Transverse colon (tissue), 4 donors: Measurements from ENCODE around the gene SLC5A2. TPM values are rescaled to one million over a fixed set of nuclear protein-coding genes. Genes with fewer than 3 reads are reported as not detected.
"Not testable (repeated sequence)": the region's sequence is repeated elsewhere in the genome, so short reads cannot be mapped to it uniquely, and the experiment has no call there.

Source experiments
- DNase-seq: peaks from one replicate; pipeline ENCODE4 v3.0.0-alpha.2; 2019
- H3K27ac ChIP-seq, 4 donors: fragments of 200-600 bp; sonication (generic); 2 replicates each; pipeline ENCODE4 v1.5.1; 2016 to 2018; ENCODE audit warnings: inconsistent platforms in 4 of 4
- H3K27me3 ChIP-seq: fragments of 200-600 bp; sonication (generic); 2 replicates; pipeline ENCODE4 v1.5.1; 2017; ENCODE audit warnings: inconsistent platforms
- H3K36me3 ChIP-seq, 4 donors: fragments of 200-600 bp; sonication (generic); 2 replicates each; pipeline ENCODE4 v1.5.1; 2017 to 2019; ENCODE audit warnings: inconsistent platforms in 4 of 4
- H3K4me1 ChIP-seq, 4 donors: fragments of 200-600 bp; sonication (generic); 2 replicates each; pipeline ENCODE4 v1.5.1; 2017 to 2020; ENCODE audit warnings: inconsistent platforms in 4 of 4
- H3K4me3 ChIP-seq, 4 donors: fragments of 200-600 bp; sonication (generic); 1 replicate in 1 of 4; 2 replicates in 3 of 4; pipeline versions ENCODE4 v1.5.1 to v1.6.1; 2017 to 2019; ENCODE audit warnings: inconsistent platforms in 4 of 4
- H3K9me3 ChIP-seq, 2 donors: fragments of 200-600 bp; sonication (generic); 2 replicates each; pipeline ENCODE4 v1.5.1; 2017 to 2019; ENCODE audit warnings: inconsistent platforms in 2 of 2
- EP300 ChIP-seq: sonication (generic); formaldehyde crosslinking; IDR thresholded peaks from one replicate; pipeline ENCODE4 v1.6.1; 2017; ENCODE audit warnings: antibody characterized with exemption, low read depth
- POLR2A ChIP-seq: fragments of 450-650 bp; IDR thresholded peaks from one replicate; pipeline ENCODE4 v1.6.1; 2016; ENCODE audit warnings: antibody characterized with exemption, mild to moderate bottlenecking, moderate library complexity
- POLR2AphosphoS5 ChIP-seq, 3 donors: sonication (generic); formaldehyde crosslinking; IDR thresholded peaks; one replicate each; pipeline ENCODE4 v1.6.1; 2016; ENCODE audit warnings: antibody characterized with exemption in 3 of 3
- WGBS, 2 donors: methylation state at CpG; one replicate each; pipeline ENCODE4 v1.1.5; 2018; ENCODE audit warnings: low coverage in 1 of 2; 5-methylcytosine and 5-hydroxymethylcytosine counted together
- in situ Hi-C, 4 donors: fragments of 200-750 bp; cut with MboI; loops; one replicate each; pipeline versions ENCODE4 v1.15.0 to v1.15.1; 2017; ENCODE audit warnings: low sequenced_read_pairs in 3 of 4, low pct_ligation_motif_present in 1 of 4, low pct_unique_long_range_greater_than_20kb in 1 of 4
- intact Hi-C: fragments of 100-400 bp; cut with DNase I; formaldehyde crosslinking; loops from one replicate; pipeline ENCODE4 v1.15.1; 2023; ENCODE audit warnings: low total_unique reads
- total RNA-seq, 4 donors: library from RNA; depleted of rRNA; stranded (reverse); fragments of >200 nt; gene quantifications; one replicate each; pipeline ENCODE4 v1.1.0, GENCODE V29; 2016
- TF ChIP-seq, protein P1 (sequence below), 5 experiments: fragments of 200-600 bp in 3 of 5; fragments of 450-650 bp in 2 of 5; sonication (generic) in 3 of 5; IDR thresholded peaks; 1 replicate in 2 of 5; 2 replicates in 3 of 5; pipeline ENCODE4 v1.5.1; 2016 to 2017; ENCODE audit warnings: antibody characterized with exemption in 5 of 5, inconsistent platforms in 3 of 5, mild to moderate bottlenecking in 2 of 5, moderate library complexity in 1 of 5

The SLC5A2 gene
- total RNA-seq, 4 donors from 2014 or later = not detected

DNA sequence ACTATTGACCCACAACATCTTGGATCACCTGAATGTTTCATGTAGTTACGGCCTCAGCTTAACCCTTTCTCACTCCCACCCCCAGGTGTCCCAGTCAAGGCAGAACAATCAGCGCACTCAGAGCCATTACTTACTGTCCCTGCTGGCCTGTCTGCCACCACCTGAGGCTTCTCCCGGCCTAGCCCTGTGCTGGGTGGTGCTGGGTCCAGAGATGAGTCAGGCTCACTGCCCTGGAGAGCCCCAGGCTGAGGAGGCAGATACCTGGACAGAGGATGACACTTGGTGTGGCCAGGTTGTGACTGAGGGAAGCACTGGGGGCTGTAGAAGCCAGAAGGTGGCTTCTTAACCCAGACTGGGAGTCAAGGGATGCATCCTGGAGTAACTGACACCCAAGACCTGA lies 4.0 kb upstream of the SLC5A2 start:
- peak overlapping the region in 1 of 4 donors; percentile 17 for H3K27ac ChIP-seq
- WGBS, 2 donors = 88% methylated on average over 3 of the region's 3 CpGs; no CpG with 5 or more reads in 1 of the 2 donors
- no peaks in the 10 kb centered on the region for H3K27me3 ChIP-seq
- no peak overlapping the region for H3K4me3 ChIP-seq
- H3K4me1 ChIP-seq = peaks cover 0 to 46% (median 31%) of the 10 kb centered on the region in 4 donors
- TF ChIP-seq, protein P1, sequence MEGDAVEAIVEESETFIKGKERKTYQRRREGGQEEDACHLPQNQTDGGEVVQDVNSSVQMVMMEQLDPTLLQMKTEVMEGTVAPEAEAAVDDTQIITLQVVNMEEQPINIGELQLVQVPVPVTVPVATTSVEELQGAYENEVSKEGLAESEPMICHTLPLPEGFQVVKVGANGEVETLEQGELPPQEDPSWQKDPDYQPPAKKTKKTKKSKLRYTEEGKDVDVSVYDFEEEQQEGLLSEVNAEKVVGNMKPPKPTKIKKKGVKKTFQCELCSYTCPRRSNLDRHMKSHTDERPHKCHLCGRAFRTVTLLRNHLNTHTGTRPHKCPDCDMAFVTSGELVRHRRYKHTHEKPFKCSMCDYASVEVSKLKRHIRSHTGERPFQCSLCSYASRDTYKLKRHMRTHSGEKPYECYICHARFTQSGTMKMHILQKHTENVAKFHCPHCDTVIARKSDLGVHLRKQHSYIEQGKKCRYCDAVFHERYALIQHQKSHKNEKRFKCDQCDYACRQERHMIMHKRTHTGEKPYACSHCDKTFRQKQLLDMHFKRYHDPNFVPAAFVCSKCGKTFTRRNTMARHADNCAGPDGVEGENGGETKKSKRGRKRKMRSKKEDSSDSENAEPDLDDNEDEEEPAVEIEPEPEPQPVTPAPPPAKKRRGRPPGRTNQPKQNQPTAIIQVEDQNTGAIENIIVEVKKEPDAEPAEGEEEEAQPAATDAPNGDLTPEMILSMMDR (IDR thresholded peaks at IDR 0.05) = no peak
- TF ChIP-seq POLR2AphosphoS5 (IDR thresholded peaks at IDR 0.05) = no peak
- no peaks in the 10 kb centered on the region for H3K9me3 ChIP-seq
- in situ Hi-C loops (loop anchor here in 1 of 4 donors (25.0 kb wide), 1 partner anchor 92 kb away; the partner anchor contains the start of gene ITGAD), intact Hi-C loops (no loop called here)
- no peak for DNase-seq
- no peaks in the 10 kb centered on the region for H3K36me3 ChIP-seq

DNA sequence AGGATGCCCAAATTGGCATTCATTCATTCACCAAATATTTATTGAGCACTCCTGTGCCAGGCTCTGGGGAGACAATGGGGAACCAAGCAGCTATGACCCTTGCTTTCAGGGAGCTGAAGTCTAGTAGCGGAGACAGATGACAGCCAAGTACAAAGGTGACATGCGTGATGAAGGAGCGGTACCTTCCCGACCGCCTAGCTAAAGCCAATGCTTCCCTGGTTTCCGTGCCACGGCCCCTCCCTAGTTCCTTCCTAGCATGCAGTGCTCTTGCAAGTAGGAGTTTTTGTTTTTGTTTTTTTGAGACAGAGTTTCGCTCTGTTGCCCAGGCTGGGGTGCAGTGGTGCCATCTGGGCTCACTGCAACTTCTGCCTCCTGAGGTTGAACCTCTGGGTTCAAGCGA lies 3.2 kb upstream of the SLC5A2 start:
- Histone ChIP-seq H3K27ac (no peak overlapping the region), H3K27me3 (no peaks in the 10 kb centered on the region), H3K9me3 (no peaks in the 10 kb centered on the region), H3K36me3 (no peaks in the 10 kb centered on the region), H3K4me3 (no peak overlapping the region), H3K4me1 (peaks cover 0 to 48% (median 29%) of the 10 kb centered on the region in 4 donors)
- in situ Hi-C loops (loop anchor here in 1 of 4 donors (25.0 kb wide), 1 partner anchor 92 kb away; the partner anchor contains the start of gene ITGAD), intact Hi-C loops (no loop called here)
- no peak for DNase-seq
- 75 to 83% methylated on average over 5 to 9 of the region's 9 CpGs for WGBS, 2 donors
- TF ChIP-seq POLR2AphosphoS5 (IDR thresholded peaks at IDR 0.05) (no peak), POLR2A (no peak)

DNA sequence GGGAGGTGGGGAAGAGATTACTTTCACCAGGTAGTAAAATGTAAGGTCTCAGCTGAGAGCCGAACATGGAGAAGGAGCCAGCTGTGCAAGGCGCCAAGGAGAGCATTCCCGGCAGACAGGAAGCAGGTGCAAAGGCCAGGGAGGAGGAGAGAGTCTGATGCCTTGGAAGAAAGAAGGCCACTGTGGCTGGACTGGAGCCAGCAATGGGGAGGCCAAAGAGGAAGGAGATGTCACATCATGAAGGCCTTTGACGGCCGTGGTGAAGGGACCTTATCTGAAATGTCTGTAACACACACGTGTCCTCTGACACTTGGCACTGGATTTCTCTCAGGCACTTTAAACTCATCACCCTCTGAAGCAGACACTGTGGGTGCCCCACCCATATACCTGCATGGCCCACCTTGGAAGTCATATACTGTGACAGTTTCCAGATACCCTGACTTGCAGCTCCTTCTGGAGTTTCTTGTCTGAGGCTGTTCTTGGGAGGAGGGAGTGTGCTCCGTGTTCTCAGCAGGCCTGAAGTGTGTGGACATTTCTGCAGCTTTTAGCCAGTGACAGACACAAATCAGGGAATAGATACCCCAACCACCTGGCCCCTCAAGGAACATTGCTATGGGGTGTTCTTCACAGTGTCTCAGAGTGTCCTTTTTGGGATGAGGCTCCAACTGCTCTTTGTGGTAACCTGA lies 1.9 kb upstream of the SLC5A2 start:
- no peaks in the 10 kb centered on the region for H3K9me3 ChIP-seq
- H3K36me3 ChIP-seq = no peaks in the 10 kb centered on the region
- TF ChIP-seq EP300 (no peak), POLR2AphosphoS5 (IDR thresholded peaks at IDR 0.05) (peak in 1 of 3 donors; percentile 26)
- H3K27me3 ChIP-seq = no peaks in the 10 kb centered on the region
- 27 to 50% methylated on average over 1 to 7 of the region's 7 CpGs for WGBS, 2 donors
- no peak overlapping the region for H3K4me3 ChIP-seq
- H3K4me1 ChIP-seq = peaks cover 0 to 45% (median 23%) of the 10 kb centered on the region in 4 donors
- peak overlapping the region in 1 of 4 donors; percentile 30 for H3K27ac ChIP-seq
- intact Hi-C loops = no loop called here
- in situ Hi-C loops = loop anchor here in 1 of 4 donors (25.0 kb wide), 1 partner anchor 94 kb away; the partner anchor contains the start of gene ITGAD
- DNase-seq = peak; percentile 59

DNA sequence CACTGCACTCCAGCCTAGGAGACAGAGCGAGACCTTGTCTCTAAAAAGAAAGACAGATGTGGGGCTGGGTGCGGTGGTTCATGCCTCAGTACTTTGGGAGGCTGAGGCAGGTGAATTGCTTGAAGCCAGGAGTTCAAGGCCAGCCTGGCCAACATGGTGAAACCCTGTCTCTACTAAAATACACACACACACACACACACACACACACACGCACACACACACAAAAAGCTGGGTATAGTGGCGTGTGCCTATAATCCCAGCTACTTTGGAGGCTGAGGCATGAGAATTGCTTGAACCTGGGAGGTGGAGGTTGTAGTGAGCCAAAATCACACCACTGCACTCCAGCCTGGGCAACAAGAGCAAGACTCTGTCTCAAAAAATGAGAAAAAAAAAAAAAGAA lies 1.1 kb downstream of the SLC5A2 start:
- DNase-seq, H3K4me3 ChIP-seq, intact Hi-C loops, H3K27ac ChIP-seq, H3K36me3 ChIP-seq, H3K27me3 ChIP-seq, H3K9me3 ChIP-seq: not testable (repeated sequence)
- WGBS, 2 donors = 87 to 100% methylated on average over 1 to 4 of the region's 4 CpGs
- in situ Hi-C loops = loop anchor here in 1 of 4 donors (25.0 kb wide), 1 partner anchor 97 kb away; the partner anchor contains the start of gene ITGAD
- peaks cover 4 to 44% (median 26%) of the 10 kb centered on the region in 4 donors for H3K4me1 ChIP-seq

DNA sequence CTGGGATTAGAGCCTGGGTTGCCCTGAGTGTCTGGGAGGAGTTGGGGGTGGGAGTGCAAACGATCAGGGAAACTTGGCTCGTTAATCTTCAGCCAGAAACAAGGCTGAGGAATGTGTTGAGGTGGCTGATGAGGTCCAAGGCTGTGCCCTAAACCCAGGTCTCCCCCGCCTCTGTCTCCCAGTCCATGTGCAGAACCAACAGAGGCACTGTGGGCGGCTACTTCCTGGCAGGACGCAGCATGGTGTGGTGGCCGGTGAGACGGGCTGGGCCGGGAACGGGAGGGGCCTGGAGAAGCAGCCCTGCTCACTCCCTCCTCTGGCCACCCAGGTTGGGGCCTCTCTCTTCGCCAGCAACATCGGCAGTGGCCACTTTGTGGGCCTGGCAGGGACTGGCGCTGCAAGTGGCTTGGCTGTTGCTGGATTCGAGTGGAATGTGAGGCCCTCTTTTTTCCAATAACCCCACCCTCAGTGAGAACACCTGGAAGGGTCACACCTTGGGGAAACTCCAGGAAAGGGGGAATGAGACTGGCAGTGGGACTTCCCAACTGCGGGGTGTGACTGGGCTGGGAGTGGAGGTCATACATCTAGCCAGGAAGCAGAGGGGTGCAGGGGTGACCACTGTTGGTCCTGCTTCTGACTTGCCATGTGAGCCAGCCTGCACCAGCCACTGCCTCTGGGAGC lies 1.7 kb downstream of the SLC5A2 start:
- 37 to 42% methylated on average over 2 to 14 of the region's 14 CpGs for WGBS, 2 donors
- in situ Hi-C loops = loop anchor here in 1 of 4 donors (25.0 kb wide), 1 partner anchor 97 kb away; the partner anchor contains the start of gene ITGAD
- DNase-seq = peak; percentile 78
- H3K4me1 ChIP-seq = peaks cover 4 to 44% (median 26%) of the 10 kb centered on the region in 4 donors
- H3K9me3 ChIP-seq = no peaks in the 10 kb centered on the region
- peaks cover 8% of the 10 kb centered on the region for H3K27me3 ChIP-seq
- no peaks in the 10 kb centered on the region for H3K36me3 ChIP-seq
- intact Hi-C loops = no loop called here
- H3K4me3 ChIP-seq = no peak overlapping the region
- H3K27ac ChIP-seq = peak overlapping the region in 2 of 4 donors; percentile 20 to 33
- no peak for TF ChIP-seq EP300
- no peak for TF ChIP-seq POLR2A

DNA sequence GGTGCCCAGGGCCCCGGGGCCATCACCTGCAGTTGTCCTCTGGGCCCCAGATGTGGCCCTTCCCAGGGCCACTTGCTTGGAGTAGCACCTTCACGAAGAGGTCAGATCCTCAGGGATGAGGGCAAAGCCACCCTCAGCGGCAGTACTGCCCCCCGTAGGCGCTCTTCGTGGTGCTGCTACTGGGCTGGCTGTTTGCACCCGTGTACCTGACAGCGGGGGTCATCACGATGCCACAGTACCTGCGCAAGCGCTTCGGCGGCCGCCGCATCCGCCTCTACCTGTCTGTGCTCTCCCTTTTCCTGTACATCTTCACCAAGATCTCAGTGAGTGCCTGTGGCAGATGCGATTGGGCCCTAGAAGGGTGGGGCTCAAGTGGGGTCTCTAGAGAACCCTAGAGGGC lies 2.6 kb downstream of the SLC5A2 start:
- Histone ChIP-seq H3K27me3 (peaks cover 8% of the 10 kb centered on the region), H3K27ac (no peak overlapping the region), H3K9me3 (no peaks in the 10 kb centered on the region), H3K4me3 (no peak overlapping the region), H3K36me3 (no peaks in the 10 kb centered on the region), H3K4me1 (peaks cover 4 to 35% (median 22%) of the 10 kb centered on the region in 4 donors)
- WGBS, 2 donors = 97% methylated on average over 15 of the region's 17 CpGs; no CpG with 5 or more reads in 1 of the 2 donors
- DNase-seq = no peak
- intact Hi-C loops (no loop called here), in situ Hi-C loops (loop anchor here in 1 of 4 donors (25.0 kb wide), 1 partner anchor 98 kb away; the partner anchor contains the start of gene ITGAD)
- no peak for TF ChIP-seq POLR2AphosphoS5 (IDR thresholded peaks at IDR 0.05)
- TF ChIP-seq, protein P1 (IDR thresholded peaks at IDR 0.05) = no peak
